CD8-positive, alpha-beta memory T cell (primary cell): ENCODE data around the gene STK33. TPM values are rescaled to one million over a fixed set of nuclear protein-coding genes. Genes with fewer than 3 reads are reported as not detected.
"Not testable (repeated sequence)": the region's sequence is repeated elsewhere in the genome, so short reads cannot be mapped to it uniquely, and the experiment has no call there.

Experiments
- CTCF ChIA-PET: fragments of 350-600 bp; sonication (Branson Sonifier 250); formaldehyde crosslinking; loops from one replicate; lab custom pipeline; 2021; ENCODE audit warnings: antibody characterized with exemption; lab: Charles Lee
- POLR2A ChIA-PET: fragments of 350-600 bp; sonication (Branson Sonifier 250); formaldehyde crosslinking; loops from one replicate; lab custom pipeline; 2021; ENCODE audit warnings: antibody characterized with exemption; lab: Charles Lee
- DNase-seq, 5 donors: peaks; one replicate each; pipeline versions ENCODE4 v3.0.0 to v3.0.0-alpha.2; 2020 to 2022; ENCODE audit warnings: mixed read lengths in 1 of 5
- H3K27ac ChIP-seq: one replicate; pipeline ENCODE4 v1.7.0; 2013; ENCODE audit warnings: low read depth, mild to moderate bottlenecking, low read length, moderate library complexity
- H3K27me3 ChIP-seq: 2 replicates; pipeline ENCODE4 v1.7.0; 2013; ENCODE audit warnings: low read length, mild to moderate bottlenecking; ENCODE audit not compliant: insufficient read depth, poor library complexity, severe bottlenecking
- H3K36me3 ChIP-seq: 2 replicates; pipeline ENCODE4 v1.7.0; 2013; ENCODE audit warnings: mild to moderate bottlenecking, low read length, moderate library complexity; ENCODE audit not compliant: insufficient read depth
- H3K4me1 ChIP-seq: 2 replicates; pipeline ENCODE4 v1.7.0; 2013; ENCODE audit warnings: mild to moderate bottlenecking, low read length, moderate library complexity; ENCODE audit not compliant: insufficient read depth
- H3K4me3 ChIP-seq: 2 replicates; pipeline ENCODE4 v1.7.0; 2013; ENCODE audit warnings: mild to moderate bottlenecking, low read length
- H3K9me3 ChIP-seq: 2 replicates; pipeline ENCODE4 v1.7.0; 2013; ENCODE audit warnings: mild to moderate bottlenecking, low read length
- H3K27ac Mint-ChIP-seq, 8 donors: one replicate each; pipeline ENCODE4 v1.8.0; 2020 to 2021; ENCODE audit warnings: mixed read lengths in 8 of 8, mild to moderate bottlenecking in 6 of 8, inconsistent platforms in 3 of 8, moderate library complexity in 3 of 8
- H3K27me3 Mint-ChIP-seq, 2 donors: one replicate each; pipeline ENCODE4 v1.8.0; 2020 to 2021; ENCODE audit warnings: mixed read lengths in 2 of 2, mild to moderate bottlenecking in 1 of 2, moderate library complexity in 1 of 2
- H3K36me3 Mint-ChIP-seq, 3 donors: one replicate each; pipeline ENCODE4 v1.8.0; 2020 to 2021; ENCODE audit warnings: mixed read lengths in 3 of 3, inconsistent platforms in 1 of 3, mild to moderate bottlenecking in 1 of 3
- H3K4me1 Mint-ChIP-seq, 3 donors: one replicate each; pipeline ENCODE4 v1.8.0; 2020 to 2021; ENCODE audit warnings: mixed read lengths in 3 of 3, inconsistent platforms in 1 of 3, mild to moderate bottlenecking in 1 of 3
- H3K4me3 Mint-ChIP-seq, 7 donors: one replicate each; pipeline ENCODE4 v1.8.0; 2020 to 2021; ENCODE audit warnings: mixed read lengths in 7 of 7, mild to moderate bottlenecking in 6 of 7, moderate library complexity in 4 of 7, inconsistent platforms in 2 of 7
- H3K9me3 Mint-ChIP-seq, 5 donors: one replicate each; pipeline ENCODE4 v1.8.0; 2020 to 2022; ENCODE audit warnings: mixed read lengths in 5 of 5, mild to moderate bottlenecking in 3 of 5, moderate library complexity in 2 of 5, inconsistent platforms in 1 of 5
- polyA plus RNA-seq: library from polyadenylated mRNA; unstranded; fragments of 300-500 nt; fragmentation: Illumina TruSeq; gene quantifications from one replicate; pipeline ENCODE4 v1.2.3, GENCODE V29; 2021
- total RNA-seq, 2 experiments: library from RNA; stranded (reverse); gene quantifications; one replicate each; pipeline ENCODE4 v1.2.3, GENCODE V29; 2021

Gene STK33
- total and polyA plus RNA-seq, 3 experiments from 2014 or later, result 1.5 to 3.4 (median 2.5) TPM

DNA sequence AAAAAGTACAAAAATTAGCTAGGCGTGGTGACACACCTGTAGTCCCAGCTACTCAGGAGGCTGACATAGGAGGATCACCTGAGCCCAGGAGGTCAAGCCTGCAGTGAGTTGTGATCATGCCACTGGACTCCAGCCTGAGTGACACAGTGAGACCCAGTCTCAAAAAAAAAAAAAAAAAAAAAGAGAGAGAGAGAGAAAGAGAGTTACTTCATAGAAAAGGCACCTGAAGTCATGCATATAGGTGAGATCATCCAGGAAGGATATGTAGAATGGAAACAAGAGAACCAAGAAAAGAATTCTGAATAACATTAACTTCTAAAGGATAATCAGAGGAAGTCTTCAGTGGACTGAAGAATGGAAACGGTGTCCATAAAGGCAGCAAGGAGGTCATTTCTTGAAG, 106.8 kb downstream of the STK33 start:
- no peak overlapping the region for H3K27ac ChIP-seq
- POLR2A ChIA-PET, result no interaction called here
- H3K9me3 Mint-ChIP-seq, result peaks cover 0 to 6% (median 0%) of the 10 kb centered on the region in 5 donors
- H3K27me3 ChIP-seq, result no peaks in the 10 kb centered on the region
- peaks cover 0 to 2% of the 10 kb centered on the region in 2 donors for H3K27me3 Mint-ChIP-seq
- DNase-seq, result no peak
- no peaks in the 10 kb centered on the region for H3K36me3 ChIP-seq
- H3K9me3 ChIP-seq, result no peaks in the 10 kb centered on the region
- H3K4me1 Mint-ChIP-seq, result no peaks in the 10 kb centered on the region
- no peaks in the 10 kb centered on the region for H3K4me1 ChIP-seq
- H3K4me3 ChIP-seq, result no peak overlapping the region
- H3K27ac Mint-ChIP-seq, result no peak overlapping the region
- CTCF ChIA-PET, result no interaction called here
- H3K36me3 Mint-ChIP-seq, result no peaks in the 10 kb centered on the region
- no peak overlapping the region for H3K4me3 Mint-ChIP-seq

DNA sequence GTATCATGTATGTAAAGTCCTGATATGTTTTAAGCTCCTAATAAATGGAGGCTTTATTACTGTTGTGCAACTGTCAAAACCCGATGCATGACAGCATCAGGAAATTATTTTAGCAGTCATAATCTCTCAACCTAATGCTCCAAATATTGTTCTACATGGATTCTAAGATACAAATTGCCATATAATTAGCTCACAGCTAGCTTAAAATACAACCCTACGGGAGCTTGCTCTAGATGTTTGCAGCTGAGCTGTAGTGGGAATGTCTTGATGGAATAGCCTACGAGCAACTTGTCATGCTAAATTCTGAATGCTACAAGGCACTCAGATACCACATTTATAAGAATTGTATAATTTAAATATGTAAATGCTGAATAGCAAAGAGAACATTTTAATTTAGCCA, 109.8 kb downstream of the STK33 start:
- H3K27me3 ChIP-seq, result no peaks in the 10 kb centered on the region
- H3K4me1 ChIP-seq, result no peaks in the 10 kb centered on the region
- DNase-seq, result no peak
- Mint-ChIP-seq H3K27me3 (peaks cover 0 to 2% of the 10 kb centered on the region in 2 donors), H3K4me1 (no peaks in the 10 kb centered on the region), H3K4me3 (no peak overlapping the region), H3K9me3 (peaks cover 0 to under 1% (median 0%) of the 10 kb centered on the region in 5 donors), H3K27ac (no peak overlapping the region), H3K36me3 (no peaks in the 10 kb centered on the region)
- no peaks in the 10 kb centered on the region for H3K36me3 ChIP-seq
- ChIA-PET CTCF (no interaction called here), POLR2A (no interaction called here)
- no peak overlapping the region for H3K27ac ChIP-seq
- H3K4me3 ChIP-seq, result no peak overlapping the region
- H3K9me3 ChIP-seq, result no peaks in the 10 kb centered on the region

- no peaks in the 10 kb centered on the region for H3K9me3 Mint-ChIP-seq
- peaks cover 0 to 2% of the 10 kb centered on the region in 2 donors for H3K27me3 Mint-ChIP-seq
- H3K36me3 Mint-ChIP-seq, result no peaks in the 10 kb centered on the region
- no peak overlapping the region for H3K27ac ChIP-seq
- no peak overlapping the region for H3K4me3 ChIP-seq
- H3K4me1 Mint-ChIP-seq, result no peaks in the 10 kb centered on the region
- H3K9me3 ChIP-seq, result no peaks in the 10 kb centered on the region
- no peaks in the 10 kb centered on the region for H3K27me3 ChIP-seq
- no peaks in the 10 kb centered on the region for H3K36me3 ChIP-seq
- DNase-seq, result no peak
- ChIA-PET POLR2A (no interaction called here), CTCF (no interaction called here)
- no peaks in the 10 kb centered on the region for H3K4me1 ChIP-seq
- H3K4me3 Mint-ChIP-seq, result no peak overlapping the region
- no peak overlapping the region for H3K27ac Mint-ChIP-seq
Observed at GRCh38 chr11:8480858-8481257, 113.2 kb downstream of the STK33 start.

DNA sequence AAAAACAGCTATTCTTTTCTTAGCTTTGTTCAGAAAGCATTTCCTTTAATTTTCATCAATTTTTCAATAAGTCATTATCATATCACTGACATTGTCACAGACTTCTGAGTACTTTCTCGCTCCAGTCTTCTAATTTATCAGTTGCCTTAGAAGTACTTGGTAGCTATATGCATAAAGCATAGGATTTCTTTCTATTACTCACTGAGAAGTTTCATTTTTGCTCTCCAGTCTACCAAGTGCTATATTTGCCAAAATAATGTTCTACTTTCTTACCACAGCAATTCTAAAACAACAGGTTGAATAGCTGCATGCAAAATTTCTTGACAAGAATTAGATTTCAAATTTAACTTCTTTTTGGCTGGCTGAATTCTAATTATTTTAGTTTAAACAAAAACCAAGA, 116.3 kb downstream of the STK33 start:
- no peak overlapping the region for H3K4me3 Mint-ChIP-seq
- H3K27me3 ChIP-seq, result no peaks in the 10 kb centered on the region
- no peak for DNase-seq
- no peak overlapping the region for H3K4me3 ChIP-seq
- peaks cover 0 to 3% of the 10 kb centered on the region in 2 donors for H3K27me3 Mint-ChIP-seq
- no peaks in the 10 kb centered on the region for H3K4me1 Mint-ChIP-seq
- H3K9me3 Mint-ChIP-seq, result no peaks in the 10 kb centered on the region
- no peaks in the 10 kb centered on the region for H3K4me1 ChIP-seq
- H3K27ac Mint-ChIP-seq, result no peak overlapping the region
- H3K36me3 ChIP-seq, result no peaks in the 10 kb centered on the region
- H3K27ac ChIP-seq, result no peak overlapping the region
- POLR2A ChIA-PET, result no interaction called here
- CTCF ChIA-PET, result no interaction called here
- no peaks in the 10 kb centered on the region for H3K36me3 Mint-ChIP-seq
- no peaks in the 10 kb centered on the region for H3K9me3 ChIP-seq

GRCh38 chr11:8477151-8477550, 116.9 kb downstream of the STK33 start:
- H3K36me3 Mint-ChIP-seq, result no peaks in the 10 kb centered on the region

GRCh38 chr11:8467806-8468205, 126.2 kb downstream of the STK33 start:
- H3K4me1 Mint-ChIP-seq, H3K27me3 Mint-ChIP-seq, H3K4me3 ChIP-seq, CTCF ChIA-PET, H3K36me3 ChIP-seq, H3K27me3 ChIP-seq, H3K9me3 ChIP-seq, H3K36me3 Mint-ChIP-seq, H3K4me1 ChIP-seq, DNase-seq, POLR2A ChIA-PET, H3K4me3 Mint-ChIP-seq, H3K27ac Mint-ChIP-seq, H3K27ac ChIP-seq: not testable (repeated sequence)
- peaks cover 8 to 25% (median 14%) of the 10 kb centered on the region in 5 donors for H3K9me3 Mint-ChIP-seq

More at GRCh38 chr11:8477151-8477550, 116.9 kb downstream of the STK33 start:
- Mint-ChIP-seq H3K4me1 (no peaks in the 10 kb centered on the region), H3K27me3 (peaks cover 0 to 3% of the 10 kb centered on the region in 2 donors), H3K4me3 (no peak overlapping the region), H3K27ac (no peak overlapping the region), H3K9me3 (no peaks in the 10 kb centered on the region)
- Histone ChIP-seq H3K27ac (no peak overlapping the region), H3K36me3 (no peaks in the 10 kb centered on the region), H3K4me1 (no peaks in the 10 kb centered on the region), H3K27me3 (no peaks in the 10 kb centered on the region), H3K4me3 (no peak overlapping the region), H3K9me3 (no peaks in the 10 kb centered on the region)
- ChIA-PET POLR2A (no interaction called here), CTCF (no interaction called here)
- no peak for DNase-seq

- POLR2A ChIA-PET, H3K4me1 Mint-ChIP-seq, H3K36me3 Mint-ChIP-seq, CTCF ChIA-PET, H3K27ac ChIP-seq, H3K27ac Mint-ChIP-seq, DNase-seq, H3K36me3 ChIP-seq, H3K4me3 ChIP-seq, H3K9me3 ChIP-seq, H3K4me1 ChIP-seq, H3K27me3 ChIP-seq, H3K4me3 Mint-ChIP-seq, H3K27me3 Mint-ChIP-seq: not testable (repeated sequence)
- peaks cover 8 to 25% (median 14%) of the 10 kb centered on the region in 5 donors for H3K9me3 Mint-ChIP-seq
Observed at GRCh38 chr11:8467356-8467755, 126.7 kb downstream of the STK33 start.

GRCh38 chr11:8466884-8467283, 127.1 kb downstream of the STK33 start:
- H3K27me3 ChIP-seq, POLR2A ChIA-PET, DNase-seq, H3K27ac Mint-ChIP-seq, H3K4me1 Mint-ChIP-seq, CTCF ChIA-PET, H3K27me3 Mint-ChIP-seq, H3K36me3 ChIP-seq, H3K27ac ChIP-seq, H3K9me3 ChIP-seq, H3K4me1 ChIP-seq, H3K4me3 ChIP-seq, H3K36me3 Mint-ChIP-seq, H3K4me3 Mint-ChIP-seq: not testable (repeated sequence)
- H3K9me3 Mint-ChIP-seq, result peaks cover 8 to 25% (median 14%) of the 10 kb centered on the region in 5 donors
